WTC11 (cell line): ENCODE data around the gene TSPAN2. TPM values are rescaled to one million over a fixed set of nuclear protein-coding genes. Genes with fewer than 3 reads are reported as not detected.

Experiments used
- ATAC-seq: fragments of 200-7000 bp; cut with Tn5 transposase; 2 replicates; pipeline ENCODE4 v1.10.0; 2021; ENCODE audit warnings: mild to moderate bottlenecking, moderate library complexity
- CTCF ChIA-PET: fragments of 300-600 bp; sonication (Branson Sonifier 250); formaldehyde crosslinking; loops from one replicate; lab custom pipeline; 2021; ENCODE audit warnings: antibody characterized with exemption; lab: Charles Lee
- POLR2A ChIA-PET: fragments of 350-600 bp; sonication (Branson Sonifier 250); formaldehyde crosslinking; loops from one replicate; lab custom pipeline; 2021; ENCODE audit warnings: antibody characterized with exemption; lab: Charles Lee
- DNase-seq: peaks from one replicate; pipeline ENCODE4 v3.0.0; 2021; ENCODE audit warnings: low spot score
- H3K27ac Mint-ChIP-seq: 2 replicates; pipeline ENCODE4 v1.8.0; 2021; ENCODE audit warnings: mixed read lengths
- H3K27me3 Mint-ChIP-seq: 2 replicates; pipeline ENCODE4 v1.8.0; 2021; ENCODE audit warnings: low read depth, mild to moderate bottlenecking, moderate library complexity, mixed read lengths
- H3K36me3 Mint-ChIP-seq: 2 replicates; pipeline ENCODE4 v1.8.0; 2021; ENCODE audit warnings: mixed read lengths
- H3K4me1 Mint-ChIP-seq: 2 replicates; pipeline ENCODE4 v1.8.0; 2022; ENCODE audit warnings: mixed read lengths
- H3K4me3 Mint-ChIP-seq: 2 replicates; pipeline ENCODE4 v1.8.0; 2021; ENCODE audit warnings: mild to moderate bottlenecking, moderate library complexity, mixed read lengths
- H3K9me3 Mint-ChIP-seq: 2 replicates; pipeline ENCODE4 v1.8.0; 2021; ENCODE audit warnings: mixed read lengths
- ARID4B ChIP-seq: sonication (generic); formaldehyde crosslinking; IDR thresholded peaks from 2 replicates; pipeline ENCODE4 v1.8.0; 2023; ENCODE audit warnings: missing genetic modification reagents, mild to moderate bottlenecking, borderline replicate concordance
- ATF6 ChIP-seq: sonication (generic); formaldehyde crosslinking; IDR thresholded peaks from 2 replicates; pipeline ENCODE4 v1.8.1; 2023; ENCODE audit warnings: mild to moderate bottlenecking, missing genetic modification reagents
- CREB1 ChIP-seq: sonication (generic); formaldehyde crosslinking; IDR thresholded peaks from 2 replicates; pipeline ENCODE4 v1.8.0; 2023; ENCODE audit warnings: mild to moderate bottlenecking, missing genetic modification reagents
- ESRRA ChIP-seq: sonication (generic); formaldehyde crosslinking; IDR thresholded peaks from 2 replicates; pipeline ENCODE4 v1.8.1; 2022; ENCODE audit warnings: mild to moderate bottlenecking, missing genetic modification reagents, borderline replicate concordance
- MLX ChIP-seq: sonication (generic); formaldehyde crosslinking; IDR thresholded peaks from 2 replicates; pipeline ENCODE4 v1.8.1; 2023; ENCODE audit warnings: mild to moderate bottlenecking, missing genetic modification reagents, moderate library complexity
- NFYB ChIP-seq: sonication (generic); formaldehyde crosslinking; conservative IDR thresholded peaks from 2 replicates; pipeline ENCODE4 v1.8.0; 2022; ENCODE audit warnings: low read depth, missing genetic modification reagents
- PRDM15 ChIP-seq: sonication (generic); formaldehyde crosslinking; IDR thresholded peaks from 2 replicates; pipeline ENCODE4 v1.8.0; 2022; ENCODE audit warnings: missing genetic modification reagents
- RORB ChIP-seq: fragments of 250-450 bp; sonication (Bioruptor Pico); IDR thresholded peaks from 2 replicates; pipeline ENCODE4 v1.9.0; 2021; ENCODE audit warnings: mild to moderate bottlenecking
- ZBTB43 ChIP-seq: sonication (generic); formaldehyde crosslinking; IDR thresholded peaks from 2 replicates; pipeline ENCODE4 v1.8.1; 2023; ENCODE audit warnings: mild to moderate bottlenecking, missing genetic modification reagents
- ZNF121 ChIP-seq: sonication (generic); formaldehyde crosslinking; IDR thresholded peaks from 2 replicates; pipeline ENCODE4 v1.8.0; 2023; ENCODE audit warnings: missing genetic modification reagents
- ZNF232 ChIP-seq: sonication (generic); formaldehyde crosslinking; IDR thresholded peaks from 2 replicates; pipeline ENCODE4 v1.8.0; 2022; ENCODE audit warnings: mild to moderate bottlenecking, missing genetic modification reagents
- ZNF263 ChIP-seq: sonication (generic); formaldehyde crosslinking; IDR thresholded peaks from 2 replicates; pipeline ENCODE4 v1.8.1; 2022; ENCODE audit warnings: low read depth, mild to moderate bottlenecking, moderate library complexity, missing genetic modification reagents
- ZNF396 ChIP-seq: fragments of 250-450 bp; sonication (Bioruptor Pico); IDR thresholded peaks from 2 replicates; pipeline ENCODE4 v1.8.0; 2021; ENCODE audit warnings: mild to moderate bottlenecking, moderate library complexity, borderline replicate concordance
- ZNF416 ChIP-seq: fragments of 250-450 bp; sonication (Bioruptor Pico); IDR thresholded peaks from 2 replicates; pipeline ENCODE4 v1.9.0; 2021; ENCODE audit warnings: mild to moderate bottlenecking, inconsistent platforms
- total RNA-seq: library from RNA; stranded (reverse); gene quantifications from 3 replicates; pipeline ENCODE4 v1.2.3, GENCODE V29; 2021

Gene TSPAN2
- total RNA-seq, 1 experiment from 2014 or later: 12.0 TPM

- peaks cover 7% of the 10 kb centered on the region for H3K9me3 Mint-ChIP-seq
- no peak for TF ChIP-seq ATF6 (CRISPR knock-in tag)
- TF ChIP-seq, all 79 proteins: peak for 0
- Mint-ChIP-seq H3K27ac (no peak overlapping the region), H3K36me3 (no peaks in the 10 kb centered on the region), H3K4me3 (no peak overlapping the region), H3K27me3 (no peaks in the 10 kb centered on the region; the same call in none of the 2 replicates), H3K4me1 (no peaks in the 10 kb centered on the region)
- DNase-seq (no peak), ATAC-seq (no peak)
- CTCF ChIA-PET: interaction anchor here (1.8 kb wide), 1 partner anchor 48 kb away, joined by 9 read pairs; no protein-coding TSS in a partner anchor
- POLR2A ChIA-PET: no interaction called here
Measured at GRCh38 chr1:115134850-115135480, 45.7 kb upstream of the TSPAN2 start.

DNA sequence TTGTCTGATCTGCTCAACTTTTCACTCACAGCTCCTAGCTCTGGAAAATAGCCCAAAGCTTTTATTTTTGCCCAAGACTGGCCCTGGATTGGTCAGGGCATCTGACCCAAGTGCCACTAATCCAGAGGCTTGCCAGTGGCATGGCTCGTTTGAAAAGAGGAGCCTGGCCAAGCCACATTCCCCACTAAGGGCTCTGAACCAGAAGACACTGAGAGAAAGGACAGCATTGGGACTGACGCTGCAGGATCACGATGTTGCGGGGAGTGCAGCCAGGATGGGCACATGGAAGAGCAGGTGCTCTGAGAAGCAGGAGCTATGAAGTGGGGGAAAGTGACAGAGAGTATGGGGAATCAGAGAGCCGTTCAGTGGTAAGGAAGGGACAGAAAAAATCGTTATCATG, 44.9 kb upstream of the TSPAN2 start:
- no peak for TF ChIP-seq CREB1 (CRISPR knock-in tag)
- no peak for TF ChIP-seq ESRRA (CRISPR knock-in tag)
- no peak for TF ChIP-seq RORB (CRISPR knock-in tag)
- no peak for TF ChIP-seq ARID4B (CRISPR knock-in tag)
- no peak for TF ChIP-seq ZNF396 (CRISPR knock-in tag)
- no peak for TF ChIP-seq MLX (CRISPR knock-in tag)
- no peak for TF ChIP-seq ZNF416
- TF ChIP-seq NFYB: no peak
- TF ChIP-seq ZNF232: no peak
- TF ChIP-seq ZNF263: no peak
- TF ChIP-seq, all 79 proteins: peak for 0
- H3K27me3 Mint-ChIP-seq: no peaks in the 10 kb centered on the region; the same call in none of the 2 replicates
- CTCF ChIA-PET: no interaction called here

GRCh38 chr1:115133440-115133839, 44.1 kb upstream of the TSPAN2 start:
- Mint-ChIP-seq H3K4me1 (no peaks in the 10 kb centered on the region), H3K36me3 (no peaks in the 10 kb centered on the region), H3K27me3 (no peaks in the 10 kb centered on the region; the same call in 1 of the 2 replicates), H3K9me3 (peaks cover 7% of the 10 kb centered on the region), H3K4me3 (no peak overlapping the region), H3K27ac (no peak overlapping the region)
- no peak for ATAC-seq
- CTCF ChIA-PET: no interaction called here
- POLR2A ChIA-PET: no interaction called here
- DNase-seq: no peak
- TF ChIP-seq PRDM15 (no peak), ZNF121 (CRISPR knock-in tag) (no peak), CREB1 (CRISPR knock-in tag) (no peak), ZBTB43 (CRISPR knock-in tag) (no peak)
- TF ChIP-seq, all 79 proteins: peak for 0

More for the DNA sequence above, 44.9 kb upstream of the TSPAN2 start:
- H3K9me3 Mint-ChIP-seq: peaks cover 7% of the 10 kb centered on the region
- H3K4me1 Mint-ChIP-seq: no peaks in the 10 kb centered on the region
- H3K27ac Mint-ChIP-seq: no peak overlapping the region
- POLR2A ChIA-PET: no interaction called here
- ATAC-seq: no peak
- no peak for DNase-seq
- no peaks in the 10 kb centered on the region for H3K36me3 Mint-ChIP-seq
- H3K4me3 Mint-ChIP-seq: no peak overlapping the region
